B cell (primary cell): ENCODE data around the gene PSMD11. TPM values are rescaled to one million over a fixed set of nuclear protein-coding genes. Genes with fewer than 3 reads are reported as not detected.
A peak's percentile ranks its signal among the peaks of the same experiment; 100 is the strongest.

Source experiments
- ATAC-seq: fragments of 200-7000 bp; cut with Tn5 transposase; one replicate; pipeline ENCODE4 v1.10.0; 2021; ENCODE audit warnings: low read depth, mild to moderate bottlenecking, moderate number of reproducible peaks, moderate library complexity
- CTCF ChIA-PET: fragments of 350-600 bp; sonication (Branson Sonifier 250); formaldehyde crosslinking; loops from one replicate; lab custom pipeline; 2021; ENCODE audit warnings: antibody characterized with exemption, inconsistent platforms; lab: Charles Lee
- POLR2A ChIA-PET: fragments of 350-600 bp; sonication (Branson Sonifier 250); formaldehyde crosslinking; loops from one replicate; lab custom pipeline; 2021; ENCODE audit warnings: antibody characterized with exemption; lab: Charles Lee
- DNase-seq: peaks from one replicate; pipeline ENCODE4 v3.0.0; 2013
- H2AFZ ChIP-seq: 2 replicates; pipeline ENCODE4 v1.6.1; 2012; ENCODE audit warnings: mild to moderate bottlenecking, low read depth, low read length; ENCODE audit not compliant: insufficient read depth, poor library complexity, severe bottlenecking
- H3K27ac ChIP-seq, 2 donors: 1 replicate in 1 of 2; 2 replicates in 1 of 2; pipeline ENCODE4 v1.5.1; 2012 to 2013; ENCODE audit warnings: low read length in 2 of 2, mild to moderate bottlenecking in 2 of 2, moderate library complexity in 1 of 2
- H3K27me3 ChIP-seq, 4 experiments: fragments of 200-600 bp in 1 of 4; sonication (generic) in 1 of 4; replicated peaks in 1 of 4; 1 replicate in 2 of 4; 2 replicates in 2 of 4; pipeline versions ENCODE4 v1.6.1 to v1.7.0; 2013 to 2016; ENCODE audit warnings: low read length in 3 of 4, mild to moderate bottlenecking in 2 of 4, mixed read lengths in 1 of 4, moderate library complexity in 1 of 4; ENCODE audit not compliant: insufficient read depth in 4 of 4, control insufficient read depth in 3 of 4; ENCODE audit errors: control extremely low read depth in 1 of 4
- H3K36me3 ChIP-seq, 2 experiments: replicated peaks in 1 of 2; 1 replicate in 1 of 2; 2 replicates in 1 of 2; pipeline versions ENCODE4 v1.6.1 to v1.7.1; 2013; ENCODE audit warnings: low read length in 1 of 2; ENCODE audit not compliant: insufficient read depth in 2 of 2, control insufficient read depth in 1 of 2; ENCODE audit errors: control extremely low read depth in 1 of 2, extremely low read depth in 1 of 2
- H3K4me1 ChIP-seq, 2 donors: fragments of 200-600 bp in 1 of 2; sonication (generic) in 1 of 2; 1 replicate in 1 of 2; 2 replicates in 1 of 2; pipeline versions ENCODE4 v1.5.1 to v1.6.1; 2013 to 2017; ENCODE audit warnings: low read length in 2 of 2; ENCODE audit not compliant: control insufficient read depth in 2 of 2, insufficient read depth in 2 of 2
- H3K4me2 ChIP-seq: replicated peaks from 2 replicates; pipeline ENCODE3; 2012; ENCODE audit warnings: mild to moderate bottlenecking, low read depth, low read length; ENCODE audit not compliant: poor library complexity, severe bottlenecking
- H3K4me3 ChIP-seq, 5 experiments: fragments of 200-600 bp in 1 of 5; sonication (generic) in 1 of 5; 1 replicate in 3 of 5; 2 replicates in 2 of 5; pipeline versions ENCODE4 v1.5.1 to v1.7.0; 2011 to 2016; ENCODE audit warnings: low read length in 4 of 5, mild to moderate bottlenecking in 4 of 5, low read depth in 2 of 5, control low read depth in 1 of 5, moderate library complexity in 1 of 5; ENCODE audit not compliant: insufficient read depth in 1 of 5; ENCODE audit errors: control extremely low read depth in 1 of 5, extremely low read depth in 1 of 5
- H3K79me2 ChIP-seq: fragments of 200-600 bp; sonication (generic); one replicate; pipeline ENCODE4 v1.6.0; 2016; ENCODE audit warnings: low read length; ENCODE audit not compliant: control insufficient read depth, insufficient read depth
- H3K9ac ChIP-seq: fragments of 200-600 bp; sonication (generic); 2 replicates; pipeline ENCODE4 v1.6.1; 2017; ENCODE audit warnings: mild to moderate bottlenecking, low read length, moderate library complexity
- H3K9me3 ChIP-seq, 3 donors: one replicate each; pipeline versions ENCODE4 v1.6.1 to v1.7.1; 2013; ENCODE audit warnings: low read length in 2 of 3; ENCODE audit not compliant: control insufficient read depth in 2 of 3, insufficient read depth in 1 of 3; ENCODE audit errors: control extremely low read depth in 1 of 3
- H4K20me1 ChIP-seq: 2 replicates; pipeline ENCODE4 v1.6.0; 2012; ENCODE audit warnings: mild to moderate bottlenecking, low read length; ENCODE audit not compliant: insufficient read depth, control insufficient read depth, poor library complexity, severe bottlenecking
- H3K27ac Mint-ChIP-seq: one replicate; pipeline ENCODE4 v1.8.0; 2021; ENCODE audit warnings: mixed read lengths
- H3K27me3 Mint-ChIP-seq: one replicate; pipeline ENCODE4 v1.8.0; 2021; ENCODE audit warnings: mixed read lengths
- H3K4me1 Mint-ChIP-seq: one replicate; pipeline ENCODE4 v1.8.0; 2021; ENCODE audit warnings: mixed read lengths
- H3K4me3 Mint-ChIP-seq: one replicate; pipeline ENCODE4 v1.8.0; 2021; ENCODE audit warnings: mixed read lengths
- H3K9me3 Mint-ChIP-seq: one replicate; pipeline ENCODE4 v1.8.0; 2022; ENCODE audit warnings: mixed read lengths; ENCODE audit not compliant: insufficient read depth
- EZH2 ChIP-seq: IDR thresholded peaks from 2 replicates; pipeline ENCODE4 v1.6.1; 2012; ENCODE audit warnings: borderline replicate concordance, low read depth, mild to moderate bottlenecking, moderate library complexity, low read length; ENCODE audit not compliant: insufficient read depth, poor library complexity, severe bottlenecking
- WGBS: methylation state at CpG from one replicate; pipeline ENCODE4 v1.1.5; 2013; ENCODE audit warnings: missing lambda C conversion rate; ENCODE audit not compliant: insufficient coverage; 5-methylcytosine and 5-hydroxymethylcytosine counted together
- intact Hi-C: fragments of 100-400 bp; cut with micrococcal nuclease; formaldehyde crosslinking; loops from one replicate; pipeline ENCODE4 v1.10.0; 2022
- polyA plus RNA-seq: library from polyadenylated mRNA; depleted of rRNA; stranded (reverse); fragments of >200 nt; gene quantifications from 2 replicates; pipeline ENCODE4 v1.2.3, GENCODE V29; 2012
- total RNA-seq, 2 donors: library from RNA; stranded (reverse); fragments of 120-200 nt in 1 of 2; gene quantifications; 1 replicate in 1 of 2; 2 replicates in 1 of 2; pipeline versions ENCODE4 v1.2.3 to v1.2.4, GENCODE V29; 2013 to 2022
- TF ChIP-seq, protein P1 (sequence below): fragments of 200-600 bp; IDR thresholded peaks from one replicate; pipeline ENCODE4 v1.8.0; 2022; ENCODE audit warnings: antibody characterized with exemption, mild to moderate bottlenecking

PSMD11 gene
- total and polyA plus RNA-seq, 2 donors (not counting 1 experiment from before 2014, with no cell fraction given): 23.8 to 73.4 TPM

DNA sequence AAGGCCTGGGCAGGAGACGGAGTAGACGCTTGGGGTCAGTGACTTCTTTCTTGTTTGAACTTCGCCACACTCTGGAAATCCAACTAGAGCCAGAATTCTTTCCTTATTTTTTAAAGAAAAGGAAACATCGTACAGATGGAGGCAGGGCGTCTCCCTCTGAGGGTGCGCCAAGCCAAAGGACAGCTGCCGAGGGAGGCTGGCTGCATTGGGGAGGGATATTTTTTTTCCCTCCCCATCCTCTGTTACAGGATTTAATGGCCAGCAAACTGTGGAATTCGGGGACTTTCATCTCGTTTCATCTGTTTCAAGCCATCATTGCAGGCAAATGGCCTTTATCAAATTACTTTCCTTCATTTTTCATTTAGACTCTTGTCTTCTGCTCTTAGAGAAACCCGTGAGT, 58.4 kb downstream of the PSMD11 start:
- POLR2A ChIA-PET: no interaction called here
- TF ChIP-seq EZH2: no peak
- TF ChIP-seq, protein P1, sequence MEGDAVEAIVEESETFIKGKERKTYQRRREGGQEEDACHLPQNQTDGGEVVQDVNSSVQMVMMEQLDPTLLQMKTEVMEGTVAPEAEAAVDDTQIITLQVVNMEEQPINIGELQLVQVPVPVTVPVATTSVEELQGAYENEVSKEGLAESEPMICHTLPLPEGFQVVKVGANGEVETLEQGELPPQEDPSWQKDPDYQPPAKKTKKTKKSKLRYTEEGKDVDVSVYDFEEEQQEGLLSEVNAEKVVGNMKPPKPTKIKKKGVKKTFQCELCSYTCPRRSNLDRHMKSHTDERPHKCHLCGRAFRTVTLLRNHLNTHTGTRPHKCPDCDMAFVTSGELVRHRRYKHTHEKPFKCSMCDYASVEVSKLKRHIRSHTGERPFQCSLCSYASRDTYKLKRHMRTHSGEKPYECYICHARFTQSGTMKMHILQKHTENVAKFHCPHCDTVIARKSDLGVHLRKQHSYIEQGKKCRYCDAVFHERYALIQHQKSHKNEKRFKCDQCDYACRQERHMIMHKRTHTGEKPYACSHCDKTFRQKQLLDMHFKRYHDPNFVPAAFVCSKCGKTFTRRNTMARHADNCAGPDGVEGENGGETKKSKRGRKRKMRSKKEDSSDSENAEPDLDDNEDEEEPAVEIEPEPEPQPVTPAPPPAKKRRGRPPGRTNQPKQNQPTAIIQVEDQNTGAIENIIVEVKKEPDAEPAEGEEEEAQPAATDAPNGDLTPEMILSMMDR: no peak
- H3K9me3 Mint-ChIP-seq: no peaks in the 10 kb centered on the region
- H3K4me3 ChIP-seq: no peak overlapping the region
- H3K36me3 ChIP-seq: no peaks in the 10 kb centered on the region
- no peak for DNase-seq
- peaks cover 42 to 47% of the 10 kb centered on the region in 2 donors for H3K4me1 ChIP-seq
- H3K27ac Mint-ChIP-seq: peak overlapping the region; percentile 98
- H3K9ac ChIP-seq: no peak overlapping the region
- no peak for ATAC-seq
- H3K79me2 ChIP-seq: peaks cover 14% of the 10 kb centered on the region
- peak overlapping the region; percentile 81 for H3K4me3 Mint-ChIP-seq
- no peaks in the 10 kb centered on the region for H3K27me3 Mint-ChIP-seq
- intact Hi-C loops: loop anchor here (1.0 kb wide), 2 partner anchors 15 to 21 kb away; no protein-coding TSS in a partner anchor
- H3K4me2 ChIP-seq: peak overlapping the region; percentile 70
- H3K9me3 ChIP-seq: no peaks in the 10 kb centered on the region
- H3K27ac ChIP-seq: peak overlapping the region; percentile 95
- CTCF ChIA-PET: no interaction called here
- no peaks in the 10 kb centered on the region for H4K20me1 ChIP-seq
- peaks cover 46% of the 10 kb centered on the region for H3K4me1 Mint-ChIP-seq
- H2AFZ ChIP-seq: peak overlapping the region; percentile 32
- H3K27me3 ChIP-seq: no peaks in the 10 kb centered on the region
- 90% methylated on average over 6 of the region's 10 CpGs for WGBS

DNA sequence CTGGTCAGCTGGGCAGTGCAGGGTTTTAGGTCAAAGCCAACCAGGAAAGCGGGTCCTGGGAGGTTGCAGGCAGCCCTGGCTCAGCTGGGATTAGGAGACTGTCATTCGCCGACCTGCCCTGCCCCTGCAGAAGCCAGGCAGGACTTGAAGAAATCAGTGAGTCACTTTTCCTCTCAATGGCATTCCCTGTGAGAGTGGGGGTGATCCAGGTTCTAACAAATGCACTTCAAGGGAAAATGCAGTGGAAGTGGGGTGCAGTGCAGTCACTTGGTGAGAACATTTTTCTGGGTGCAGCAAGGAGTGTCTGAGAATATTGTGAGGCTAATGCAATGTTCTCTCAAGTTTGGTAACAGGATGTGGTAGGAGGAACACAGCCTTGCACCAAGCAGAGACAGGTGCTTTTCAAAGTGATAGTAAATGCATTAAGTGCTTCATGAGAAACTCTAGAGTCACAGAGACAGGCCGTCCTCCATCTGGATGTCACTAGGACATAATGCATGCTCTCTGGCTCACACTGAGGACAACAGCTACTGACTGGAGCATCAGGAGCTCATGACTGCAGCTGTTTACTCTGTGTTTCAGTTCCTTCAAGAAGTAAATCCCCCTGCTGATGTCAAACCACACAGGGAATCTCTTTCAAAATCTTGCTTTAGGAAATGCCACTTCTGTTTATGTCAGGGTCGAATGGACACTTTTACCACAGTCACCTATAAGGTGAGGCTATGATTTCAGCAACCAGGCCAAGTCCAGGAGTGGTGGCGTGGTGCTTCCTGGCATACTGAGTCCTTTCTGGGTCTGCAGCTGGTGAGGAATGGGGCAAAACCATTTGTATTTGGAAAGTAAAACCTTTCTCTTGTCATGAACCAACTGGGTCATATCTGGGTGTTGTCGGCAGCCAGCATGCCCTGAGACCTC, 59.2 kb downstream of the PSMD11 start:
- H3K4me2 ChIP-seq: peak overlapping the region; percentile 70
- no peaks in the 10 kb centered on the region for H4K20me1 ChIP-seq
- H3K9me3 ChIP-seq: no peaks in the 10 kb centered on the region
- TF ChIP-seq, protein P1: no peak
- no peak for TF ChIP-seq EZH2
- no peaks in the 10 kb centered on the region for H3K27me3 Mint-ChIP-seq
- 59% methylated on average over 5 of the region's 7 CpGs for WGBS
- no peaks in the 10 kb centered on the region for H3K9me3 Mint-ChIP-seq
- peak overlapping the region; percentile 32 for H2AFZ ChIP-seq
- H3K79me2 ChIP-seq: peaks cover 9% of the 10 kb centered on the region
- H3K4me3 Mint-ChIP-seq: peak overlapping the region; percentile 81
- no peaks in the 10 kb centered on the region for H3K27me3 ChIP-seq
- H3K27ac ChIP-seq: peak overlapping the region; percentile 95
- peaks cover 50% of the 10 kb centered on the region in 2 donors for H3K4me1 ChIP-seq
- peak overlapping the region in 3 of 5 experiments; percentile 0 to 17 (median 15) for H3K4me3 ChIP-seq
- H3K36me3 ChIP-seq: no peaks in the 10 kb centered on the region
- H3K4me1 Mint-ChIP-seq: peaks cover 50% of the 10 kb centered on the region
- ChIA-PET POLR2A (interaction anchor here (0.6 to 1.0 kb wide), 4 partner anchors 12 to 153 kb away, joined by 3 read pairs; no protein-coding TSS in a partner anchor), CTCF (interaction anchor here (1.3 to 1.6 kb wide), 4 partner anchors 8 to 23 kb away, joined by 3 to 7 read pairs (median 6); no protein-coding TSS in a partner anchor)
- ATAC-seq: peak; percentile 92
- H3K9ac ChIP-seq: peak overlapping the region; percentile 44
- intact Hi-C loops: loop anchor here (1.0 kb wide), 2 partner anchors 16 to 20 kb away; no protein-coding TSS in a partner anchor
- peak overlapping the region; percentile 98 for H3K27ac Mint-ChIP-seq
- peak; percentile 89 for DNase-seq
